ENCODE results near the gene NTRK3. TPM values are rescaled to one million over a fixed set of nuclear protein-coding genes. Genes with fewer than 3 reads are reported as not detected.

NTRK3 gene
- total RNA-seq, 1 experiment from 2014 or later: not detected

DNA sequence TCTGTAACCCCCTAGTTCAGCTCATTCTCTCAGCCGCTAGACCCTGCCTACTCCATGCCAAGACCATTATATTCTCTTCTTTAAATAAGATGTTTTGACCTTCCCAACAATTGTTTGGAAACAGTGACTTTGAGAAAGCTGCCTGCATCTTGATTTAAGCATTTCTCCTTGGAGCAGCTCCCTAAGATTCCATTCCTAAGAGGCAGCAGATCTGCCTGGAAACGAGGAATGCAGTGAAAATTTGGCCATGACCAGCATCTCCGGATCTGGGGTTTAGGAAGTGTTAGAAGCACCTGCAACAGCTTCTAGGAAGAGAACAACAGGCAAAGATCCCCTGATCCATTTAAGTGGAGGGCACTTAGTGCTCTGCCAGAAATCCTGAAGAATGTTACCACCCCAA, 235.7 kb downstream of the NTRK3 start:
- Histone ChIP-seq H3K4me3 (no peak overlapping the region), H2AFZ (no peak overlapping the region), H3F3A (ENCODE audit: insufficient read depth, low read depth) (no peaks in the 10 kb centered on the region), H3K79me2 (ENCODE audit: low read depth) (no peaks in the 10 kb centered on the region), H3K4me1 (replicated peaks; ENCODE audit: insufficient read depth) (no peaks in the 10 kb centered on the region), H3K27ac (no peak overlapping the region), H3K36me3 (ENCODE audit: low read depth) (no peaks in the 10 kb centered on the region), H3K9me3 (ENCODE audit: insufficient read depth, low read depth) (no peaks in the 10 kb centered on the region), H4K20me1 (ENCODE audit: insufficient read depth) (no peaks in the 10 kb centered on the region), H3K4me2 (no peak overlapping the region), H3K9me2 (ENCODE audit: insufficient read depth) (no peaks in the 10 kb centered on the region), H3K27me3 (ENCODE audit: insufficient read depth, low read depth) (0 out of 2 replicates have a peak, but pooled peaks cover 3% of the 10 kb centered on the region)
- CTCF ChIA-PET: no interaction called here
- intact Hi-C loops (cut with micrococcal nuclease; ENCODE audit: unreplicated experiment): no loop called here
- no peak for DNase-seq
- TF ChIP-seq, protein P1, sequence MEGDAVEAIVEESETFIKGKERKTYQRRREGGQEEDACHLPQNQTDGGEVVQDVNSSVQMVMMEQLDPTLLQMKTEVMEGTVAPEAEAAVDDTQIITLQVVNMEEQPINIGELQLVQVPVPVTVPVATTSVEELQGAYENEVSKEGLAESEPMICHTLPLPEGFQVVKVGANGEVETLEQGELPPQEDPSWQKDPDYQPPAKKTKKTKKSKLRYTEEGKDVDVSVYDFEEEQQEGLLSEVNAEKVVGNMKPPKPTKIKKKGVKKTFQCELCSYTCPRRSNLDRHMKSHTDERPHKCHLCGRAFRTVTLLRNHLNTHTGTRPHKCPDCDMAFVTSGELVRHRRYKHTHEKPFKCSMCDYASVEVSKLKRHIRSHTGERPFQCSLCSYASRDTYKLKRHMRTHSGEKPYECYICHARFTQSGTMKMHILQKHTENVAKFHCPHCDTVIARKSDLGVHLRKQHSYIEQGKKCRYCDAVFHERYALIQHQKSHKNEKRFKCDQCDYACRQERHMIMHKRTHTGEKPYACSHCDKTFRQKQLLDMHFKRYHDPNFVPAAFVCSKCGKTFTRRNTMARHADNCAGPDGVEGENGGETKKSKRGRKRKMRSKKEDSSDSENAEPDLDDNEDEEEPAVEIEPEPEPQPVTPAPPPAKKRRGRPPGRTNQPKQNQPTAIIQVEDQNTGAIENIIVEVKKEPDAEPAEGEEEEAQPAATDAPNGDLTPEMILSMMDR (conservative IDR thresholded peaks at IDR 0.05): no peak
- TF ChIP-seq EZH2 (IDR thresholded peaks at IDR 0.05; ENCODE audit: low read depth): no peak
- POLR2A ChIA-PET (ENCODE audit: unreplicated experiment): no interaction called here
- BruUV-seq (replicated peaks): no TSS peak

DNA sequence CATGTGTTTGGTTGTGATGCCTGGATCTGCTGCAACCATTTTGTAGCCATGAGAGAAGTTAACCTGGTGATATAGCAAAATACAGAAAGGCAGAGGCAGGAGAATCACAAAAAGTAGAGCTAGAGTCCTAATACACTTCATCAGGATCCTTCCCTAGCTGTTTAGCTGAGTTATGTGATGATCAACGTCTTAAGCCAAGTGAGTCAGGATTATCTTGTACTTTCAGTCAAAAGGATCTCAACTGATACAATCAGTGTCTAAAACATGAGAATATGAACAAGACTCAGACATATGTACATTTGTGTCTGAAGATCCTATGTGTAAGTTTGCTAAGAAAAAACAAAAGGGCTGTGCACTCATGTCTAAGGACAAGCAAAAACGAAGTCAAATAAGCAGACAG, 236.9 kb downstream of the NTRK3 start:
- no peaks in the 10 kb centered on the region for H3K9me3 ChIP-seq (ENCODE audit: insufficient read depth, low read depth)
- no peaks in the 10 kb centered on the region for H3K36me3 ChIP-seq (ENCODE audit: low read depth)
- no peaks in the 10 kb centered on the region for H3F3A ChIP-seq (ENCODE audit: insufficient read depth, low read depth)
- no peak for DNase-seq
- no peaks in the 10 kb centered on the region for H3K79me2 ChIP-seq (ENCODE audit: low read depth)
- H4K20me1 ChIP-seq (ENCODE audit: insufficient read depth): no peaks in the 10 kb centered on the region
- H3K27me3 ChIP-seq (ENCODE audit: insufficient read depth, low read depth): no peaks in the 10 kb centered on the region
- no peaks in the 10 kb centered on the region for H3K9me2 ChIP-seq (ENCODE audit: insufficient read depth)
- no peak overlapping the region for H3K4me3 ChIP-seq
- H3K4me1 ChIP-seq (replicated peaks; ENCODE audit: insufficient read depth): no peaks in the 10 kb centered on the region
- intact Hi-C loops (cut with micrococcal nuclease; ENCODE audit: unreplicated experiment): no loop called here
- no peak for TF ChIP-seq EZH2 (IDR thresholded peaks at IDR 0.05; ENCODE audit: low read depth)
- TF ChIP-seq, protein P1 (conservative IDR thresholded peaks at IDR 0.05): no peak
- ChIA-PET CTCF (no interaction called here), POLR2A (ENCODE audit: unreplicated experiment) (no interaction called here)
- no peak overlapping the region for H2AFZ ChIP-seq
- H3K27ac ChIP-seq: no peak overlapping the region
- no peak overlapping the region for H3K4me2 ChIP-seq
- no TSS peak for BruUV-seq (replicated peaks)

DNA sequence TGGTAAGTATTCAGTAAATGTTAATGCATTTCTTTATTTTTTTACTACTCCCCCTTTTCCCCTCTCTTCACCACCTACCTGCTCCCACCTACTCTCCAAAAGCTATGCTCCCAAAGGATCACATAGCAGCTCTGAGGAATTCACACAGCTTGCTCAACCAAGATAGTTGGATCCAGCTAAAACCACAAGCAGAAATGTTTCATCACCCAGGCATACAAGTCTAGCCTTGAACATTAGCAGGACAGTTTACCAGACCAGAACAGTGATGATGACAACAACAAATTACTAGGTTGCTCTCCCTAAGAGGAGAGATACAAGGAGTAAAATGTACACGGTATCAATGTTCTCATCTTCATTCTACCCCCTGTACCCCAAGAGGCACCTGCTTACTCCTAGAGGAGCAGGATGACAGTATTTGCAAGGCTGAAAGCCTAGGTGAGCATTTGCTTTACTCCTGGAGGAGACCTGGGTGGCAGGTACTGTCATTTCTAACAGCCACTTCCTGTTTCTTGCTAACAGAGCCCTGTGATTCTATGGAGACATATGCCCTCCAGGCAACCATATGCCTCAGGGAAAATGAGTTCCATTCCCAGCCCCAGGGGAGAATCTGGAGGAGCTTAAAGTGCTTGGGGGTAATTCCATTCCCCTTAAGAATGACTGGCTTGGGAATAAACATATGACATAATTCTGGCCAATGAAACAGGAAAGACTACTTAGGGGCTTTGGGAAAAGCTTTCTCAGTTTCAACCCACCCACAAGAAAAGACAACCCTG, 237.5 kb downstream of the NTRK3 start:
- H3K27me3 ChIP-seq (ENCODE audit: insufficient read depth, low read depth): no peaks in the 10 kb centered on the region
- POLR2A ChIA-PET (ENCODE audit: unreplicated experiment): no interaction called here

More for the DNA sequence above, 237.5 kb downstream of the NTRK3 start:
- Histone ChIP-seq H3K4me3 (no peak overlapping the region), H2AFZ (no peak overlapping the region), H3K4me2 (no peak overlapping the region), H3K9me3 (ENCODE audit: insufficient read depth, low read depth) (no peaks in the 10 kb centered on the region), H3K9me2 (ENCODE audit: insufficient read depth) (no peaks in the 10 kb centered on the region), H4K20me1 (ENCODE audit: insufficient read depth) (no peaks in the 10 kb centered on the region), H3F3A (ENCODE audit: insufficient read depth, low read depth) (no peaks in the 10 kb centered on the region), H3K27ac (no peak overlapping the region), H3K79me2 (ENCODE audit: low read depth) (no peaks in the 10 kb centered on the region), H3K4me1 (replicated peaks; ENCODE audit: insufficient read depth) (no peaks in the 10 kb centered on the region), H3K36me3 (ENCODE audit: low read depth) (no peaks in the 10 kb centered on the region)
- intact Hi-C loops (cut with micrococcal nuclease; ENCODE audit: unreplicated experiment): no loop called here
- TF ChIP-seq, protein P1 (conservative IDR thresholded peaks at IDR 0.05): no peak
- no peak for TF ChIP-seq EZH2 (IDR thresholded peaks at IDR 0.05; ENCODE audit: low read depth)
- BruUV-seq (replicated peaks): no TSS peak
- CTCF ChIA-PET: interaction anchor here (0.6 kb wide), 1 partner anchor 801 kb away, joined by 3 read pairs; no protein-coding TSS in a partner anchor
- DNase-seq: no peak

Data from PC-9 (cell line).